SK-N-SH (cell line): Measurements from ENCODE around the gene CPA4. TPM values are rescaled to one million over a fixed set of nuclear protein-coding genes. Genes with fewer than 3 reads are reported as not detected.

Experiments
- CTCF ChIA-PET: fragments of 300-600, 350-600 bp; formaldehyde crosslinking; extraction: SDS; loops from one replicate; lab custom pipeline; 2021; lab: Yijun Ruan, JAX
- POLR2A ChIA-PET: fragments of 350-600 bp; sonication (Branson Sonifier 250); formaldehyde crosslinking; extraction: SDS; loops from one replicate; lab custom pipeline; 2020; ENCODE audit warnings: antibody characterized with exemption, inconsistent platforms; lab: Yijun Ruan, JAX
- DNase-seq: peaks from one replicate; pipeline ENCODE4 v3.0.0; 2012
- H2AFZ ChIP-seq: fragments of 200-600 bp; sonication (generic); 2 replicates; pipeline ENCODE4 v1.8.1; 2016; ENCODE audit warnings: antibody characterized with exemption, mild to moderate bottlenecking, low read depth
- H3F3A ChIP-seq: fragments of 200-600 bp; sonication (generic); replicated peaks from 2 replicates; pipeline ENCODE3; 2016; ENCODE audit warnings: antibody characterized with exemption, mild to moderate bottlenecking; ENCODE audit not compliant: insufficient read depth
- H3K27ac ChIP-seq, 2 experiments: fragments of 200-500 bp in 1 of 2; fragments of 200-600 bp in 1 of 2; sonication (Bioruptor generic) in 1 of 2; sonication (generic), shearing (Covaris generic) in 1 of 2; 2 replicates each; pipeline versions ENCODE4 v1.5.1 to v1.6.1; 2014 to 2016; ENCODE audit warnings: low read depth in 2 of 2, inconsistent platforms in 1 of 2, low read length in 1 of 2, mild to moderate bottlenecking in 1 of 2, mixed read lengths in 1 of 2
- H3K27me3 ChIP-seq: fragments of 200-600 bp; sonication (generic), shearing (Covaris generic); 2 replicates; pipeline ENCODE4 v1.6.1; 2016; ENCODE audit warnings: mixed run types; ENCODE audit not compliant: insufficient read depth
- H3K36me3 ChIP-seq, 2 experiments: fragments of 200-500 bp in 1 of 2; fragments of 200-600 bp in 1 of 2; sonication (Bioruptor generic) in 1 of 2; sonication (generic) in 1 of 2; replicated peaks in 1 of 2; 2 replicates each; pipeline versions ENCODE3 to v1.5.1; 2014 to 2016; ENCODE audit warnings: low read length in 1 of 2, mild to moderate bottlenecking in 1 of 2; ENCODE audit not compliant: insufficient read depth in 2 of 2, control insufficient read depth in 1 of 2
- H3K4me1 ChIP-seq, 2 experiments: fragments of 200-500 bp in 1 of 2; fragments of 200-600 bp in 1 of 2; sonication (Bioruptor generic) in 1 of 2; sonication (generic), shearing (Covaris generic) in 1 of 2; 2 replicates each; pipeline versions ENCODE4 v1.5.1 to v1.6.1; 2014 to 2016; ENCODE audit warnings: low read depth in 1 of 2, low read length in 1 of 2, mixed run types in 1 of 2; ENCODE audit not compliant: insufficient read depth in 2 of 2, control insufficient read depth in 1 of 2
- H3K4me2 ChIP-seq: fragments of 200-600 bp; sonication (generic), shearing (Covaris generic); 2 replicates; pipeline ENCODE4 v1.6.1; 2017; ENCODE audit warnings: mixed run types
- H3K4me3 ChIP-seq, 2 experiments: fragments of 200-500 bp in 1 of 2; fragments of 200-600 bp in 1 of 2; sonication (Bioruptor generic) in 1 of 2; sonication (generic), shearing (Covaris generic) in 1 of 2; 2 replicates each; pipeline versions ENCODE4 v1.5.1 to v1.8.1; 2014 to 2016; ENCODE audit warnings: low read depth in 2 of 2, inconsistent platforms in 1 of 2, low read length in 1 of 2, mild to moderate bottlenecking in 1 of 2, mixed read lengths in 1 of 2, moderate library complexity in 1 of 2
- H3K79me2 ChIP-seq: fragments of 200-600 bp; sonication (generic); 2 replicates; pipeline ENCODE4 v1.8.1; 2017; ENCODE audit warnings: mild to moderate bottlenecking; ENCODE audit not compliant: insufficient read depth
- H3K9ac ChIP-seq: fragments of 200-600 bp; sonication (generic); 2 replicates; pipeline ENCODE4 v1.6.1; 2017; ENCODE audit warnings: mixed run types
- H3K9me2 ChIP-seq: fragments of 200-600 bp; sonication (generic); 2 replicates; pipeline ENCODE4 v1.6.1; 2017; ENCODE audit warnings: mixed run types
- H3K9me3 ChIP-seq: fragments of 200-600 bp; sonication (generic); 2 replicates; pipeline ENCODE4 v1.6.1; 2017; ENCODE audit warnings: mixed run types, mild to moderate bottlenecking, moderate library complexity
- H4K20me1 ChIP-seq: fragments of 200-600 bp; sonication (generic); 2 replicates; pipeline ENCODE4 v1.6.1; 2017; ENCODE audit warnings: mild to moderate bottlenecking, mixed run types; ENCODE audit not compliant: insufficient read depth
- EP300 ChIP-seq, 2 experiments: IDR thresholded peaks; 2 replicates each; pipeline versions ENCODE4 v1.4.0 to v1.6.1; 2012; ENCODE audit warnings: borderline replicate concordance in 1 of 2, low read depth in 1 of 2, low read length in 1 of 2
- FOSL2 ChIP-seq: IDR thresholded peaks from 2 replicates; pipeline ENCODE4 v1.4.0; 2012; ENCODE audit warnings: low read depth, mild to moderate bottlenecking, moderate library complexity, borderline replicate concordance
- FOXJ3 ChIP-seq: sonication (generic); formaldehyde crosslinking; IDR thresholded peaks from 2 replicates; pipeline ENCODE4 v1.5.1; 2020; ENCODE audit warnings: mild to moderate bottlenecking, missing genetic modification reagents
- MXI1 ChIP-seq: IDR thresholded peaks from 2 replicates; pipeline ENCODE4 v1.6.1; 2012; ENCODE audit warnings: mild to moderate bottlenecking, low read depth, low read length, improper control_type of control experiment
- POLR2AphosphoS5 ChIP-seq: IDR thresholded peaks from 2 replicates; pipeline ENCODE4 v1.6.1; 2012; ENCODE audit warnings: low read depth, low read length
- RAD21 ChIP-seq: IDR thresholded peaks from 2 replicates; pipeline ENCODE4 v1.6.1; 2012; ENCODE audit warnings: mild to moderate bottlenecking, low read length
- RCOR1 ChIP-seq: fragments of 150-350 bp; IDR thresholded peaks from 2 replicates; pipeline ENCODE4 v1.6.1; 2017; ENCODE audit warnings: antibody characterized with exemption, low read length
- TCF12 ChIP-seq: IDR thresholded peaks from 2 replicates; pipeline ENCODE4 v1.4.0; 2012
- TEAD4 ChIP-seq: IDR thresholded peaks from 2 replicates; pipeline ENCODE4 v1.4.0; 2012; ENCODE audit warnings: mild to moderate bottlenecking, borderline replicate concordance; ENCODE audit not compliant: insufficient read depth
- WGBS: methylation state at CpG from one replicate; pipeline ENCODE4 v1.1.6; 2017; ENCODE audit warnings: low lambda C conversion rate; 5-methylcytosine and 5-hydroxymethylcytosine counted together
- polyA plus RNA-seq, 3 experiments: library from polyadenylated mRNA; depleted of rRNA; stranded (reverse); fragments of >200 nt; gene quantifications; 2 replicates each; pipeline ENCODE4 v1.2.3, GENCODE V29; 2012
- TF ChIP-seq, protein P1 (sequence below): IDR thresholded peaks from 2 replicates; pipeline ENCODE4 v1.6.1; 2012; ENCODE audit warnings: mild to moderate bottlenecking, low read depth, low read length, moderate library complexity
- TF ChIP-seq, protein P2 (sequence below): IDR thresholded peaks from 2 replicates; pipeline ENCODE4 v1.4.0; 2012; ENCODE audit warnings: low read depth
- TF ChIP-seq, protein P3 (sequence below): IDR thresholded peaks from 2 replicates; pipeline ENCODE4 v1.4.0; 2012; ENCODE audit warnings: low read depth, borderline replicate concordance
- TF ChIP-seq, protein P4 (sequence below): fragments of 150-350 bp; IDR thresholded peaks from 2 replicates; pipeline ENCODE4 v1.6.1; 2016; ENCODE audit warnings: mild to moderate bottlenecking, low read depth, low read length
- TF ChIP-seq, protein P5 (sequence below): fragments of 200-600 bp; sonication (generic); IDR thresholded peaks from 2 replicates; pipeline ENCODE4 v1.6.1; 2017; ENCODE audit warnings: antibody characterized with exemption, mild to moderate bottlenecking, moderate library complexity
- TF ChIP-seq, protein P6 (sequence below): fragments of 150-350 bp; IDR thresholded peaks from 2 replicates; pipeline ENCODE4 v1.6.1; 2017; ENCODE audit warnings: antibody characterized with exemption, low read length, low read depth, borderline replicate concordance

The CPA4 gene
- polyA plus RNA-seq, 1 of the 3 experiments (the other 2 are of a cell fraction): 176 TPM

DNA sequence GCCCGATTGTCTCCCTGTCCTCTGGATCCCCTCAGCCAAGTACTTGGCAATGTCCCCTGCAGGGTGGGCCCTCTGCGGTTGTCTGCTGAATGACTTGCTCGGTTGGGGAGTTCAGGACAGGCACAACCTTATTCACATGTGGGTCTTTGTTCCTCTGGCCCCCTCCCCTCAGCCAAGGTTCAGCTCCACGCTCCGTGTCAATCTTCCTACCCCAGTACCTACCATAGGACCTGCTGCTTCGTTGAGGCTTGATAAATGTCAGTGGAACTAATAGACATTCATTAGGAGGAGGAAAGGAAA is 58.8 kb downstream of the CPA4 start:
- Histone ChIP-seq H3K9ac (no peak overlapping the region), H4K20me1 (no peaks in the 10 kb centered on the region), H3F3A (peaks cover 17% of the 10 kb centered on the region), H2AFZ (no peak overlapping the region), H3K79me2 (no peaks in the 10 kb centered on the region), H3K4me3 (no peak overlapping the region), H3K9me2 (no peaks in the 10 kb centered on the region), H3K36me3 (no peaks in the 10 kb centered on the region), H3K27me3 (no peaks in the 10 kb centered on the region), H3K9me3 (no peaks in the 10 kb centered on the region), H3K4me1 (peaks cover 15 to 25% of the 10 kb centered on the region in 2 experiments; a peak in 3 of 4 replicates), H3K27ac (no peak overlapping the region), H3K4me2 (0 out of 2 replicates have a peak overlapping the region, but pooled peaks have one; percentile 32)
- ChIA-PET POLR2A (no interaction called here), CTCF (no interaction called here)
- no peak for DNase-seq
- TF ChIP-seq, protein P1, sequence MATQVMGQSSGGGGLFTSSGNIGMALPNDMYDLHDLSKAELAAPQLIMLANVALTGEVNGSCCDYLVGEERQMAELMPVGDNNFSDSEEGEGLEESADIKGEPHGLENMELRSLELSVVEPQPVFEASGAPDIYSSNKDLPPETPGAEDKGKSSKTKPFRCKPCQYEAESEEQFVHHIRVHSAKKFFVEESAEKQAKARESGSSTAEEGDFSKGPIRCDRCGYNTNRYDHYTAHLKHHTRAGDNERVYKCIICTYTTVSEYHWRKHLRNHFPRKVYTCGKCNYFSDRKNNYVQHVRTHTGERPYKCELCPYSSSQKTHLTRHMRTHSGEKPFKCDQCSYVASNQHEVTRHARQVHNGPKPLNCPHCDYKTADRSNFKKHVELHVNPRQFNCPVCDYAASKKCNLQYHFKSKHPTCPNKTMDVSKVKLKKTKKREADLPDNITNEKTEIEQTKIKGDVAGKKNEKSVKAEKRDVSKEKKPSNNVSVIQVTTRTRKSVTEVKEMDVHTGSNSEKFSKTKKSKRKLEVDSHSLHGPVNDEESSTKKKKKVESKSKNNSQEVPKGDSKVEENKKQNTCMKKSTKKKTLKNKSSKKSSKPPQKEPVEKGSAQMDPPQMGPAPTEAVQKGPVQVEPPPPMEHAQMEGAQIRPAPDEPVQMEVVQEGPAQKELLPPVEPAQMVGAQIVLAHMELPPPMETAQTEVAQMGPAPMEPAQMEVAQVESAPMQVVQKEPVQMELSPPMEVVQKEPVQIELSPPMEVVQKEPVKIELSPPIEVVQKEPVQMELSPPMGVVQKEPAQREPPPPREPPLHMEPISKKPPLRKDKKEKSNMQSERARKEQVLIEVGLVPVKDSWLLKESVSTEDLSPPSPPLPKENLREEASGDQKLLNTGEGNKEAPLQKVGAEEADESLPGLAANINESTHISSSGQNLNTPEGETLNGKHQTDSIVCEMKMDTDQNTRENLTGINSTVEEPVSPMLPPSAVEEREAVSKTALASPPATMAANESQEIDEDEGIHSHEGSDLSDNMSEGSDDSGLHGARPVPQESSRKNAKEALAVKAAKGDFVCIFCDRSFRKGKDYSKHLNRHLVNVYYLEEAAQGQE: no peak
- TF ChIP-seq, protein P2, sequence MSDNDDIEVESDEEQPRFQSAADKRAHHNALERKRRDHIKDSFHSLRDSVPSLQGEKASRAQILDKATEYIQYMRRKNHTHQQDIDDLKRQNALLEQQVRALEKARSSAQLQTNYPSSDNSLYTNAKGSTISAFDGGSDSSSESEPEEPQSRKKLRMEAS: no peak
- TF ChIP-seq RCOR1: no peak
- no peak for TF ChIP-seq TCF12
- TF ChIP-seq EP300 (IDR thresholded peaks at IDR 0.05; ENCODE audit: borderline replicate concordance in 1 of 2, low read depth in 1 of 2, low read length in 1 of 2): no peak
- TF ChIP-seq MXI1: no peak
- TF ChIP-seq RAD21: no peak
- WGBS: 88% methylated on average over 4 of the region's 6 CpGs

DNA sequence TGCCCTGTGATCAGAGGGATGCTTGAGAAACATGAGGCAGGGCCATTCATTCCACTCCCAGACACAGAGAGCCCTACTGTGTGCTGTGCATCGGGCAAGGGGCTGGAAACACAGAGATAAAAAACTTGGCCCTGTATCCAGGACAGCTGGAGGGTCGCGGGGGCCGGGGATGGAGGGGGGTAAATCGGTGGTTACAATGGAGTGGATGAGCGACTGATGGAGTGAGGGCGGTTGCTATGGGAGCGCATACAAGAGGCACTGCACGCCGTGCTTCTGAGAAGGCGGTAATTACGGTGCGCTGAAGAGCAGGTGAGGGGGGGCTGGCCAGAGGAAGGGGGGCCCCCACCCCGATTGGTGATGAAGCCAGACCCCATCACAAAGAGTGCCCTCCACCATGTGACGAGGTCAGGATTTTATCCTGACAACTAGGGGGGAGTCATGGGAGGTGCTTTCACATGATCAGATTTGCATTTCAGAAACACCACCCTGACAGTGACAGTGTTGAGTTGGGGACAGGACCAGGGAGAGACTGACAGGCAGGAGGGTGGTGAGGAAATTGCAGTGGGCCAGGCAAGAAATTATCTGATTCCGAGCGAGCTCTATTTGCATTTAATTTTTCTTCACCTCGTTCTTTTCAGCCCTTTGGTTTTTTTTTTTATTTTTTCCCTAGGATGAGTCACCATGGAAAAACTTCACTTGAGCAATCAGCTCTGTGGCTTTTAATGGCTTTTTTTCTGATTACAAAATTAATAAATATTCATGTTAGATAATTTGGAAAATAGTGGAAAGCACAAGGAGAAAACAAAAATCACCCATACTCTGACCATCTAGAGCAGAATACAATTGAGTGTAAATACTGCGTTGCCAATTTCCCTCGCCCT is 59.5 kb downstream of the CPA4 start:
- Histone ChIP-seq H3K9me3 (no peaks in the 10 kb centered on the region), H3K27me3 (no peaks in the 10 kb centered on the region), H3K9me2 (no peaks in the 10 kb centered on the region), H3K4me2 (0 out of 2 replicates have a peak overlapping the region, but pooled peaks have one; percentile 32), H3F3A (peaks cover 24% of the 10 kb centered on the region), H4K20me1 (no peaks in the 10 kb centered on the region), H3K79me2 (no peaks in the 10 kb centered on the region), H3K4me3 (no peak overlapping the region), H3K27ac (peak overlapping the region; percentile 45 to 62; a peak in 3 of 4 replicates), H3K36me3 (no peaks in the 10 kb centered on the region), H3K9ac (no peak overlapping the region), H2AFZ (peak overlapping the region; percentile 57; the same call in 1 of the 2 replicates), H3K4me1 (peaks cover 19 to 32% of the 10 kb centered on the region in 2 experiments; a peak in 3 of 4 replicates)
- ChIA-PET POLR2A (no interaction called here), CTCF (interaction anchor here (1.0 kb wide), 1 partner anchor 12 kb away, joined by 3 read pairs; no protein-coding TSS in a partner anchor)
- WGBS: 76% methylated on average over 20 of the region's 20 CpGs
- peak; percentile 19 for DNase-seq
- TF ChIP-seq, protein P3, sequence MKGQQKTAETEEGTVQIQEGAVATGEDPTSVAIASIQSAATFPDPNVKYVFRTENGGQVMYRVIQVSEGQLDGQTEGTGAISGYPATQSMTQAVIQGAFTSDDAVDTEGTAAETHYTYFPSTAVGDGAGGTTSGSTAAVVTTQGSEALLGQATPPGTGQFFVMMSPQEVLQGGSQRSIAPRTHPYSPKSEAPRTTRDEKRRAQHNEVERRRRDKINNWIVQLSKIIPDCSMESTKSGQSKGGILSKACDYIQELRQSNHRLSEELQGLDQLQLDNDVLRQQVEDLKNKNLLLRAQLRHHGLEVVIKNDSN: no peak
- TF ChIP-seq, protein P4, sequence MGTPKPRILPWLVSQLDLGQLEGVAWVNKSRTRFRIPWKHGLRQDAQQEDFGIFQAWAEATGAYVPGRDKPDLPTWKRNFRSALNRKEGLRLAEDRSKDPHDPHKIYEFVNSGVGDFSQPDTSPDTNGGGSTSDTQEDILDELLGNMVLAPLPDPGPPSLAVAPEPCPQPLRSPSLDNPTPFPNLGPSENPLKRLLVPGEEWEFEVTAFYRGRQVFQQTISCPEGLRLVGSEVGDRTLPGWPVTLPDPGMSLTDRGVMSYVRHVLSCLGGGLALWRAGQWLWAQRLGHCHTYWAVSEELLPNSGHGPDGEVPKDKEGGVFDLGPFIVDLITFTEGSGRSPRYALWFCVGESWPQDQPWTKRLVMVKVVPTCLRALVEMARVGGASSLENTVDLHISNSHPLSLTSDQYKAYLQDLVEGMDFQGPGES: no peak
- TF ChIP-seq POLR2AphosphoS5 (no peak; the same call in 1 of the 2 replicates), FOXJ3 (CRISPR knock-in tag) (no peak), TEAD4 (peak; percentile 38; the same call in 1 of the 2 replicates), EP300 (IDR thresholded peaks at IDR 0.05; ENCODE audit: borderline replicate concordance in 1 of 2, low read depth in 1 of 2, low read length in 1 of 2) (peak; percentile 9 to 71; a peak in 1 of 4 replicates), FOSL2 (peak; percentile 93)
- TF ChIP-seq, protein P5, sequence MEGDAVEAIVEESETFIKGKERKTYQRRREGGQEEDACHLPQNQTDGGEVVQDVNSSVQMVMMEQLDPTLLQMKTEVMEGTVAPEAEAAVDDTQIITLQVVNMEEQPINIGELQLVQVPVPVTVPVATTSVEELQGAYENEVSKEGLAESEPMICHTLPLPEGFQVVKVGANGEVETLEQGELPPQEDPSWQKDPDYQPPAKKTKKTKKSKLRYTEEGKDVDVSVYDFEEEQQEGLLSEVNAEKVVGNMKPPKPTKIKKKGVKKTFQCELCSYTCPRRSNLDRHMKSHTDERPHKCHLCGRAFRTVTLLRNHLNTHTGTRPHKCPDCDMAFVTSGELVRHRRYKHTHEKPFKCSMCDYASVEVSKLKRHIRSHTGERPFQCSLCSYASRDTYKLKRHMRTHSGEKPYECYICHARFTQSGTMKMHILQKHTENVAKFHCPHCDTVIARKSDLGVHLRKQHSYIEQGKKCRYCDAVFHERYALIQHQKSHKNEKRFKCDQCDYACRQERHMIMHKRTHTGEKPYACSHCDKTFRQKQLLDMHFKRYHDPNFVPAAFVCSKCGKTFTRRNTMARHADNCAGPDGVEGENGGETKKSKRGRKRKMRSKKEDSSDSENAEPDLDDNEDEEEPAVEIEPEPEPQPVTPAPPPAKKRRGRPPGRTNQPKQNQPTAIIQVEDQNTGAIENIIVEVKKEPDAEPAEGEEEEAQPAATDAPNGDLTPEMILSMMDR: no peak
- TF ChIP-seq, protein P6, sequence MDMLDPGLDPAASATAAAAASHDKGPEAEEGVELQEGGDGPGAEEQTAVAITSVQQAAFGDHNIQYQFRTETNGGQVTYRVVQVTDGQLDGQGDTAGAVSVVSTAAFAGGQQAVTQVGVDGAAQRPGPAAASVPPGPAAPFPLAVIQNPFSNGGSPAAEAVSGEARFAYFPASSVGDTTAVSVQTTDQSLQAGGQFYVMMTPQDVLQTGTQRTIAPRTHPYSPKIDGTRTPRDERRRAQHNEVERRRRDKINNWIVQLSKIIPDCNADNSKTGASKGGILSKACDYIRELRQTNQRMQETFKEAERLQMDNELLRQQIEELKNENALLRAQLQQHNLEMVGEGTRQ: no peak
